ENCODE results near the gene TMC7. TPM values are rescaled to one million over a fixed set of nuclear protein-coding genes. Genes with fewer than 3 reads are reported as not detected.

Gene TMC7
- total RNA-seq, 1 donor from 2014 or later, result 1.6 TPM

- H3K9me3 Mint-ChIP-seq, result no peaks in the 10 kb centered on the region
- no peak overlapping the region for H3K27ac Mint-ChIP-seq
- no peak for TF ChIP-seq CTCF (IDR thresholded peaks at IDR 0.05; ENCODE audit: unreplicated experiment)
- peaks cover 2% of the 10 kb centered on the region for H3K4me1 Mint-ChIP-seq
- H3K27me3 Mint-ChIP-seq (ENCODE audit: low read depth), result no peaks in the 10 kb centered on the region
- no peak overlapping the region for H3K4me3 Mint-ChIP-seq
- no peak for DNase-seq (ENCODE audit: low spot score in 2 of 2, unreplicated experiment in 2 of 2)
- no peaks in the 10 kb centered on the region for H3K36me3 Mint-ChIP-seq
Observed at GRCh38 chr16:19062706-19063105, 79.0 kb downstream of the TMC7 start.

GRCh38 chr16:19066988-19067348 lies 83.2 kb downstream of the TMC7 start:
- peak overlapping the region; percentile 97 for H3K27ac Mint-ChIP-seq
- no peaks in the 10 kb centered on the region for H3K36me3 Mint-ChIP-seq
- H3K9me3 Mint-ChIP-seq, result no peaks in the 10 kb centered on the region

DNA sequence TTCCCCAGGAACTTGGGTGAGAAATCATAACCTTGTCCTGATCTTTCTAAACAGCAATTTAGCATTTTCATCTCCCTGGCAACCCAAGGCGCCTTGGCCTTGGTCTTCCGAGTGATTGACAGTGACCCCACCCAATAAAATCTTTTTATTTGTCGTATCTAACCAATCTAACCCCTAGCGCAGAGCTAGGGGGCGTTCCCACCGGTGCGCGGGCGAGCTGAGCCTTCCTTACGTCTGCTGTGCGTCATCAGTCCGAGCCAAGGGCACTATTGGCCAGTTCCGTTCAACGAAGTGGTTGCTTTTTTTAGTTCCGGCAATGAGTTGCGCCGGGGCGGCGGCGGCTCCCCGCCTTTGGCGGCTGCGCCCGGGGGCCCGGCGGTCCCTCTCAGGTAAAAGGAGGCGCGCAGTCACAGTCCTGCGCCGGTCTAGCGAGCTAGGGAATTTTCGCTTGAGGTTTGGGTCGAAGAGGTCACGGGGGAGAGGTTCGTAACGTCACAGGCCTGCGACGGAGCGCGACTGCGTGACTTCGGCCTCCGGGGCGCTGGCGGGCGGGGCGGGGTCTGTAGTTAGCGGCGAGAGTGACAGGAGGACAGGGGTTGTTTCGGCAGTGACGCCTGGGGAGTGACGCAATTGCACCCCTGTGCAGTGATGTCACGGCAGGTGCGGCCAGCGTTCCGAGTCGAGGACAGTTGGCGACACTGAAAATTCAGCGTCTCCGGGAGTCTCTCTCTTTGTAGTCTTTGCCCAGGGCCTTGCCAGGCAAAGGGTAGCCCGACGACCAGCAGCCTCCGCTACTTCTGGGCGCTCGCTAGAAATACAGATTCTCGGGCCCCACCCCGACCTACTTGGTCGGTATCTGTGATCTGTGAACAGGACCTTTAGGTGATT lies 83.9 kb downstream of the TMC7 start, which contains the start of gene COQ7:
COQ7 (plus strand) TSS at position 266 of the 888 bp plus-strand sequence; CDS start at position 317, 51 bp downstream.
- H3K9me3 Mint-ChIP-seq, result no peaks in the 10 kb centered on the region
- peak; percentile 92 to 95 for DNase-seq (ENCODE audit: low spot score in 2 of 2, unreplicated experiment in 2 of 2)
- TF ChIP-seq CTCF (IDR thresholded peaks at IDR 0.05; ENCODE audit: unreplicated experiment), result peak; percentile 12
- peaks cover 15% of the 10 kb centered on the region for H3K4me1 Mint-ChIP-seq
- H3K27ac Mint-ChIP-seq, result peak within 1 kb of the TSS; percentile 97
- peak within 1 kb of the TSS; percentile 97 for H3K4me3 Mint-ChIP-seq
- H3K27me3 Mint-ChIP-seq (ENCODE audit: low read depth), result no peaks in the 10 kb centered on the region
- H3K36me3 Mint-ChIP-seq, result peaks cover 2% of the 10 kb centered on the region

More at GRCh38 chr16:19066988-19067348, 83.2 kb downstream of the TMC7 start:
- no peak for TF ChIP-seq CTCF (IDR thresholded peaks at IDR 0.05; ENCODE audit: unreplicated experiment)
- peaks cover 15% of the 10 kb centered on the region for H3K4me1 Mint-ChIP-seq
- no peak for DNase-seq (ENCODE audit: low spot score in 2 of 2, unreplicated experiment in 2 of 2)
- H3K4me3 Mint-ChIP-seq, result peak overlapping the region; percentile 97
- no peaks in the 10 kb centered on the region for H3K27me3 Mint-ChIP-seq (ENCODE audit: low read depth)

GRCh38 chr16:19068237-19068815 lies 84.6 kb downstream of the TMC7 start:
- Mint-ChIP-seq H3K4me1 (peaks cover 15% of the 10 kb centered on the region), H3K4me3 (peak overlapping the region; percentile 97), H3K9me3 (no peaks in the 10 kb centered on the region), H3K27ac (peak overlapping the region; percentile 97), H3K27me3 (ENCODE audit: low read depth) (no peaks in the 10 kb centered on the region), H3K36me3 (peaks cover 3% of the 10 kb centered on the region)
- TF ChIP-seq CTCF (IDR thresholded peaks at IDR 0.05; ENCODE audit: unreplicated experiment), result no peak
- DNase-seq (ENCODE audit: low spot score in 2 of 2, unreplicated experiment in 2 of 2), result no peak

DNA sequence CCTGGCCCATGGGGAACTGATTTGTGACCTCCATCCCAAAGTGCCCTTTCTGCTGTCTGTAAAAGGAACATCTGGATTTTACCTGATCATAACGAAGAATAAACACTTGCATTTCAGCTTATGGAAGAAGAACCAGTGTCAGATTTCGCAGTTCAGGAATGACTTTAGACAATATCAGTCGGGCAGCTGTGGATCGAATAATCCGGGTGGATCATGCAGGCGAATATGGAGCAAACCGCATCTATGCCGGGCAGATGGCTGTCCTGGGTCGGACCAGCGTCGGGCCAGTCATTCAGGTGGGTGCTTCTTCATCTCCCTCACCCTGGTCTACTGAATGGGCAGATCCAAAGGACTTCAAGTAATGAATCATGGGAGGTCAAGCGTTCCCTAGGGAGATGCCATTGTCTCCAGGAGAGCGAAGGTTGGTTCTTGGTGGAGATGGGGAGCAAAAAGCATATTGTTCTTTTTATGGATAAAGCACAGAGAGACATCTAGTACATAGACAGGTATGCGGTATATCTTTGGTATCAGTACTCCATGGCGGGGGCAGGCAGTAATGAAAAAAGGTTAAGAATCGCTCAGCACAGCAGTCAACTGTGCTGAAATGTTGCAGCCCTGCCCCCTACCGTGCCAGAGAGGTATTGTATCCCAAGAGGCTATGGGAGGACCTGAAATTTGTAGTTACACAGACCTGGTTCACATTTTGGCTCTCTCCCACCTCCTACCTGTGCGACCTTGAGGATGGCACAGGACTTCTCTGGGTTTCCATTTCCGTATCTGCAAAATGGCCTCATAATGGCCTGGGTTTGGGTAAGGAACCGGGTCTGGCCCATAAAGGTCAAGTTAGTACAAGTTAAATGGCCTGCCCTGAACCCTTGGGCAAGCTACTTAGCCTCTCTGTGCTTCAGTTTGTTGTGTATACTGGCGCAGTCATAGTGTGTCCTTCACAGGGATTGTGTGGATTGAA lies 88.4 kb downstream of the TMC7 start:
- no peaks in the 10 kb centered on the region for H3K27me3 Mint-ChIP-seq (ENCODE audit: low read depth)
- H3K36me3 Mint-ChIP-seq, result peaks cover 20% of the 10 kb centered on the region
- no peak for DNase-seq (ENCODE audit: low spot score in 2 of 2, unreplicated experiment in 2 of 2)
- no peak overlapping the region for H3K4me3 Mint-ChIP-seq
- peaks cover 14% of the 10 kb centered on the region for H3K4me1 Mint-ChIP-seq
- peak; percentile 67 for TF ChIP-seq CTCF (IDR thresholded peaks at IDR 0.05; ENCODE audit: unreplicated experiment)
- no peak overlapping the region for H3K27ac Mint-ChIP-seq
- no peaks in the 10 kb centered on the region for H3K9me3 Mint-ChIP-seq
